ENCODE data around the gene METTL17.
"Not testable (repeated sequence)": the region's sequence is repeated elsewhere in the genome, so short reads cannot be mapped to it uniquely, and the experiment has no call there.

The METTL17 gene

DNA sequence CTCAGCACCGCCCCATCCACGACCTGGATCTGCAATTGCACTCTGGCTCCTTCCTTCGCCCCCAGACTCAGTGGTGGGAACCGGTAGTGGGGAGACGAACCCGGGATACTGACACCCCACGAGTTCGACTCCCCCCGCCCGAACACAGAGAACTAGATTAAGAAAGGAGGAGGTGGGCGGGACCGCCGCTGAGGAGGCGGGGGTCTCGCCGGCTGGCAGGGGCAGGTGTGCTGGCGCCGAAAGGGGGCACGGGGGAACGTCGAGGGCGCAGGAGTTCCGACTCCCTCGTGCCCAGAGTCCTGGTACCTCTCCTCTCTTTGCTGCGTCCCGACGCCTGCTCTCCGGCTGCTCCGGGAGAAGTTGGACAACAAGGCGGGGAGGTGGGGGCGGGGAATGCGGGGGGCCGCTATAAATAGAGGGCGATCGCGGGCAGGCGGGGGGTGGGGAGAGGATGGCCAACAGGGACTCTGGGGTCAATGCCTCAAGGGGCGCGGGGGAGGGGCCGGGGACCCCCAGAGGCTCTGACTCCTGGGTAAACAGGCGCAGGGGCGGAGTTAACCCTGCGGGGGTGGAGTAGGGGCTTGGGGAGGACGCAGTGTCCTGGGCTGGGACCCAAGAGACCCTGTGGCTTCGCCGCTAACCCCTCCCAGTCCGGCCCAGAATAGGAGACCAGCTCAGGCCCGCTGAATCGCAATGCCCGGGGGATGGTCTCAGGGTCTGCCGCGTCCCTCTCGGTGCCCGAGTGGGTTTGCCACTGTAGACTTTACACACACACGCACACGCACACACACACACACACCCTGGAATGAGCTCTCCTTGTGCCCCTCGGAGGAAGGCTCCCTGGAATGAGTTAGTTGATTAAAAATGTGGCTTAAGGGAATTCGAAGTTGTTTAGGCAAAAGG lies 35.8 kb downstream of the METTL17 start:
- no peak for FAIRE-seq

DNA sequence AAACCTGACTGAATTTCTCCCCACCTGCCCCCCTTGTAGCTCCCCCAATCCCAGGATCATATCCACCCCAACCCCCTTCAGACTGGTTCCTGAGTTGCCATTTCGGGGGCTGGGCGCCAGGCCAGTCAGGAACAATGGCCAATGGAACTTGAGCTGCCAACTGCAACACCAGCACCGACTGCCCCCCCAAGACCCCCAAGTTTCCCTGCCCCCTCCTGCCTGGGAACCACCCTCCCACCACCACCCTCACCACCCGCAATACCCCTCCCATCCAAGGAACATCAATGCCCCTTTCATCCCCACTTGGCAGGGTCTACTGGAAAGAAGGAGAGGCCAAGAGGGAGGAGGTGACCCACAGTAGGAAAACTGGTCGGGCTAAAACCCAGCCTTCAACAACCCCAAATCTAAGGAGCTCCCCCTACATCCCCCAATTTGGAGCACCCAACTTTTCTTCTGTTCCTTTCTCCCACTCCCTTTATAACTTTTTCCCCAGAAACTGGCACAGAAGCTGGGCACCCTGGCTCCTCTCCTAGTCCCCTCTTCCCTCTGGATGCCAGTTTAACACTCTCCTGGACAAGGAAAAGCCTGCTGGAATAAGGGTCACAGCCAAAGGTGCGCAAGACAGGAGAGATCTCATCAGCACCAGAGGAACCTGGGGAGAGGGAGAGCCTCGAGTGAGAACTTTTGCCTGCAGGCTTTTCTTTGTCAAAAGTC lies 36.7 kb downstream of the METTL17 start:
- no peak for FAIRE-seq

DNA sequence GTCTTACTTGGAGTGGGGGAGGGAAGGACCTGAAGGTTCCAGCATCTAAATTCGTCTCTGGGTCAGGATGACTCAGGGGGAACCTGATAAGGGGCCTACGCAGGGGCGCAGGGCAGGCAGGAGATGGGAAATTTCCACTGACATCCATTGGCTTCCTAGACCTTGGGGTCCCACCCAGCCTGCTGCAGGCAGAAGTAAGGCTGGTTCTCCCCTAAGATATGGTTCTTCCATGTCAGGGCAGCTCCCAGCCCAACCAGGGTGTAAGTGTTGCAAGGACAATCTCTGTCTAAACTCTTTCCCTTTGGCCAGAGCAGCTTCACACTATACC lies 37.2 kb downstream of the METTL17 start:
- no peak for FAIRE-seq

DNA sequence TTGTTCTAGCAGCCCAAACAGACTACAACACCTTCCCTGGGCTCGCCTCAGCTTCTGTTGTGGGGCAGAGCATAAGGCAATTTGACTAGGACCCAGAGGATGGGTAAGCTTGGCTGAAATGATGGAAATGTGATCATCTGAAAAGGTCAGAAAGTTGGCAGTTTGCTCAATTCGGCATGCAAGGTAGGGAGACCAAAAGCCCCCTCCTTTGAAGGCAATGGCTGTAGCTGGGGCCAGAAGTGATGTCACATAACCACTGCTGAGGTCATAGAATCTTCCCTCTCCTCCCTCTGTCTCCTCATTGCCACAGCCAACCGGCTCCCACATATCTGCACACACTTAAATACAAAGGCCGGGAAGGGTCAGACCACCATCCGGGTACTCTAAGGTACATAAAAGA lies 40.1 kb downstream of the METTL17 start, which contains the start of gene TPPP2:
Gene TPPP2 (plus strand): TSS at position 301 of the 400 bp plus-strand sequence. CDS start 365 bp downstream, outside the sequence.
- FAIRE-seq = no peak

DNA sequence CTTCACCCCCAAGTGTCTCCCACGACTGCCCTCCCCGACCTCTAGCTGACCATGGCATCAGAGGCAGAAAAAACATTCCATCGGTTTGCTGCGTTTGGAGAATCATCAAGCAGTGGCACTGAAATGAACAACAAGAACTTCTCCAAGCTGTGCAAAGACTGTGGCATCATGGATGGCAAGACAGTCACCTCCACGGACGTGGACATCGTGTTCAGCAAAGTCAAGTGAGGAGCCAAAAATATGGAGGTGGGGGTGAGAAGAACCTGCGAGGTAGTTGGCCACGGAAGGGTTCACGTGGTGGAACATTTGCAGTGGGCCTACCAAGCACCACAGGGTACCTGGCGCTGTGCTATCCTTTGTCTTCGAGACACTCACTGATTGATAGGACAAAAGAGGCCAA lies 40.8 kb downstream of the METTL17 start:
- no peak for FAIRE-seq

DNA sequence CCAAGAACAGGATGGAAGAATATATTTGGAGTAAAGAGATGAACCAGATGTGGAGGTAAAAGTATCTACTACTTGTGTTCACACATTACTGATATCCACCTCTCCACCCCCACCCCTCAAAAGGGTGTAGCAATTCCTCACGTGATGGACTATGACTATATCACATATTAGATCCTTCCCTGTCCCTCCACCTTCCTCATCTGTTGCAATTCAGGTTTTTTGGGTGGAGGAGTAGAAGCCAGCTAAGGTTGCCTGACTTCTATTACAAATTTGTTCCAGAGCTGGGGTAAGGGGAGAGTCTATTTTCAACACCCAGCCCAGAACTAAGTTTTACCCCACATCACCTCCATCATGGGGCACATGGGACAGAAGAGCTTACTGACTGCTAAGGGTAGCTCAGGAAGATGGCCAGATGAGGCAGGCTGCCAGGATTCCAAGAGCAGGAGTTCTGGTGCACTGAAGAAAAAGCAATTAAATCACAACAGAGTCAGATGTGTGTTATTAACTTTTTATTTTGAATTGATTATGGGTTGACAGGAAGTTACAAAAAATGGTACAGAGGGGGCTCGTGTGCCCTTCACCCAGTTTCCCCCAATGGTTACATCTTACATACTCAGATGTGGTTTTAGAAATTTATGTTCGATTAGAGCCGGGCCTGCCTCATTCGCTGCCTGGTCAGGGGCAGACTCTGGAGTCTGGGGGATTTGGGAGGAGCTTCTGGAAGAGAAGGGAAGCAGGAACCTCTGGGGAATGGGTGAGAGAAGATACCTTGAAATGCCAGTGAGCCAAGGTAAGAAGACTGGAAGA lies 42.7 kb downstream of the METTL17 start:
- no peak for FAIRE-seq

DNA sequence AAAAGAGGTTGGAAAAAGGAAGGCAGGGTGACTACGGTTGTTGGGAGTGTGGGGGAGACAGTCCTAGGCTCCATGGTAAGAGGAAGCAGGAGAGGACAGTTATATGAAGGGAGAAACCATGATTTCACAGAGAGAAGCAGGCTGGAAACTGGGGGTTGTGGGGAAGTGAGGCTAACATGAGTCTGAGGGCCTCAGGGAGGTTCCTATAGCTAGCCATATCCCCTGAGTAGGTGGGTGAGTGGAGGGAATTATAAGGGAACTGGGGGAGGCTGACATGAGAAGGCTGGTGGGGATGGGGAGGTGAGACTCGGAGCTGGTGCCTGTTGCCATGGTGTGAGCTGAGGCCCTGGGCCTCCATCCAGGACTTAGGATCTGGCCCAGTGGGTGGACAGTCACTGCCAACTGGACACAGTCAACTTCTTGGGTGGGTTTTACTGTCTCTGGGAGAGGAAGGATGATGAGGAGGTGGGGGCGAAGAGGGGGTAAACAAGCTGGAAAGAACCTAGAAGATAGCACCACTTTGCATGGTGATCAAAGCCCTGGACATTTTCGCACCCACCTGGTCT lies 43.4 kb downstream of the METTL17 start:
- no peak for FAIRE-seq

DNA sequence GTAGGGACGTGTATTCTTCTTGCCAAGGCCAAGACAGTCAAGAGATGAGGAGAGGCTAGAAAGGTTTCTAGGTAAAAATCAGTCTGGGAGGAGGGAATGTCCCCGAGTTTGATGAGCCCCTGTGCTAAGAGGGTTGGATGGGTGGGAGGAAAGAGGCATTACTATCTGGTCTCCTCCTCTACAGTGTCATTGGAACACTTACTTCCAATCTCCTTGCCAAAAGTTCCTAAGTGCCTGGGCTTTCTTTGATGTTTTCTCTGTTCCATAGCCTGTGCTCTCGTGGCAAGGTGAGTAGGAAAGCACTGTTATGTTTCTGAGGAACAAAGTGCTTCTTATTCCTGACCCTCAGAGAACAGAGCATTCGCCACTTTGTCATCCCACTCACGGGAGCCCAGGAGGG lies 44.9 kb downstream of the METTL17 start, which contains the start of gene RNASE13:
Gene RNASE13 (minus strand): TSS at position 101 of the 400 bp plus-strand sequence. CDS start 519 bp downstream, outside the sequence.
- no peak for FAIRE-seq

DNA sequence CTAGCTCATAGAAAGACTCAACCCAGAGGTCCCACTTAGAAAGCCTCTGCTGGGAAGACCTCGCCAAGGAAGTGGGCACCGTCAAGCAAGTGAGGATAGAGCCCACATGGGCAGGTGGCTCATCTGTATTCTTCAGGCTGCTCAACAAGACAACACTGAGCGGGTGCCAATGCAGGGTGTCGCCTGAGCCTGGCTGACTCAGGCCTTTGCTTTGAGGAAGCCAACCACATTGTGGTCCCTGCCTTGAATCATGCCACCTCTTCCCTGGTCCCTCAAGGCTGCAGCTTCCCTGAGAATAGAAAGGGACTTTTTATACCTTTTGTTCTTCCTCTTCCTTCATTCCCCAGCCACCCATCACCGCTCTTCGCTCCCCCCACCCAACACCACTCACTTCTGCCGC lies 47.0 kb downstream of the METTL17 start:
- FAIRE-seq = no peak

DNA sequence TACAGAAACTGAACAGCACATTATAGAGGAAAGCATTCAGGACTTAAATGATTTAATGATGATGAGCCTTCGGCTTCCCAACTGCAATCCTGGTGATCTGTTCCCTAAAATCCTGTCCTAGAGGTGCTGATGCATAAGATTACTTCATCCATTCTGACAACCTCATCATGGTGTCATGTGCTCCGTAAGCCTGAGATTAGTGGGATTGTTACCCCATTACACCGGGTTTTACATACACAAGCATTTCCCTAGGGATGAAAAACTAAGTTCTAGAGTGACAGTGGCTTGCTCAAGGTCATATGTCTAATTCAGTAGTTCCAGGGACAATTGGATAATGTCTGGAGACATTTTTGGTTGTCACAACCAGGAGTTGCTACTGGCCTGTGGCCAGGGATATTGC lies 47.4 kb downstream of the METTL17 start:
- no peak for FAIRE-seq

DNA sequence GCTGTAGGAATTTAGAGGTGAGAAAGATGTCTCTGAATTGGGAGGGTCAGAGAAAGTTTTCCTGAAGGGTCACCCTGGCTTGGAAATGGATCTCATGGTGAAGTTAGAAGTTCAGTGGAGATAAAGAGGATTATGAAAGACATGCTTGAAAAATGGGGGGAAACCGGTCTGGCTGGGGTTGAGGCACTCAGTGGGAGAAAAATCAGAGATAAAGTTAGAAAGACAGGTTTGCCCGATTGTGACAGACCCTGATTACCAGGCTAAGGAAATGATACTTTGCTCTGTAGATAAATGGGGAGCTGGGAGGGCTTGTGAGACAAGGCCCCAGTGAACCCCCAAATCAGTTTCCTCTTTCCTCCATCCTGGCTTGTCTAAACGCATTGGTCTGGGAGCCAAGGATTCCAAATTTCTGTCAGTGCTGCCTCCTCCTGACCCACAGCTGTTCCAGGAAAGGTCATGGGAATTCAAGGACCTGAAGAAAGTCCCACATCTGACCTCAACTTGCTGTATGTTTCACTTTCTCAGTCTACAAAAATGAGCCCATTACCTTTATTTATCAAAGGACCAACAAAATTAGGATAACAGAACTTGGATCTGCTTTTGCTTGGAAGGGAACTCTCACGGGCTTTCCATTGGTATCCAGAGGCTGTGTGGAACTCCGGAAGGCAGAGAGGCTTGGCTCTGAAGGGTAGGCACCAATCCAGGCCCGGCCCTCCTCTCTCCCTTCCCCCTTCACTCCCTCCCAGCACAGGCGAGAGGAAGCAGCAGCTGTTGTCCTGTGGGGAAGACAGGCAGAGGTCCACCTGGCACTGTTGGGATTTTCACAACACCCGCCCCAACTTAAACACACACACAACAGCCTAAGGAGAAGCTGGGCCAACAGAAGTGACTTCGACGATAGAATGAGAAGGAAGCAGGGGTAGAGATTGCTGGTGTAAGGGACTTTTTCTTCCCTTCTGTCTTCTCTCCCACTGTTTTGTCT lies 49.0 kb downstream of the METTL17 start:
- FAIRE-seq = no peak

DNA sequence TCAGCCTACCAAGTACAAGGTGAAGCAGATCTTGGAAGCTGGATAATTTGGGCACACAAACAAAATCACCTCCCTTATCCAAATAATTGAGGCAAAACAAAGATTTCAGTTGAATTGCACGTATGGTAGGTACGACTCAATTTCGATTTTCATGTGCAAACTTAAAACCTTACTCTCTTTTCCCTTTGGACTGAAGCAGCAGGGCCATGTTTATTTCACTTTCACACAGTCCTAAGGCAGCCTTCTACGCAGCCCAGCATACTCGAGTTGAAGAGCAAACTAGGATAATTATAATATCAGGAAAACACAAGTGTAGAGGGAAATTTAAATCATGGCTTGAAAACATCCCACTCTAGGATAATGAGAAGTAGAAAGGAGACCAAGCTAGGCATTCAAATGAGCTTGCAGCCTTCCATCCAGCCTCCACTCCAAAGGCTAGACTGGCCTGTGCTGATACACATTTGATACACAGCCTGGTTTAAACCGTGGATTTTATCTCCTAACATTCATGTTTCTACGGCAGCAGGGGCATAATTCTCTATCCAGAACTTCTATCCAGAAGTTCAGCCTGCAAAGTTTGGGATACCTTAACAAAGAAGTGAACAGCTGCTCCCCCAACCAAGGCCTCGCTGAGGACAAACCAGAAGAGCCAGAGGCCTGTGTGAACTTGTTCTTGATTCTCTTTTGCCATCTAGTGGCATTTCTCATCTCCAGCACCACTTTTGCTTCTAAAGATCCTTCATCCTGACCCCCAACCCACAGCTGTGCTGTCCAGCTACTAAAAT lies 50.0 kb downstream of the METTL17 start:
- FAIRE-seq = no peak

DNA sequence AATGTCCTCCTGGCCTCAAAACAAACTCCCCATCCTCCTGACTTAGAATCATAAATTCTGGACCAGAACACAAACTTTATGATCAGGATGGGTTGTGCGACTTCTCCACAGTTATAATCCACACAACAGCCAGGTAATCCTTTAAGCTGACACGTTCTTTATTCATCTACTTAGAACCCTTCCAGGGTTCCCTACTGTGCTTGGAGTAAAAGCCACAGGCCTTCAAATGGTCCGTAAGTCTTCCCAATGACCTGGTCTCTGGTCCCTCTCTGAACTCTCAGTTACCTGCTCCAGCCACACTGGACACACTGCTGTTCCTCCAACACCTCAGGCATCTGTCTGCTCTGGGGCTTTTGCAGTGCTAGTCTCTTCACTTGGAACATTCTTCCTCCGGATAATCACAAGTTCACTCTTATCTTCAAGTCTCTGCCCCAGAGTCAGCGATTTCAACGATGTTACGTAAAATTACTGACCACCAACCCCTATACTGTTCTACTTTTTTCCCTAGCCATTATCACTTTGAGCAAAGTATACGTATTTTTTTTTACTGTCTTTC lies 50.7 kb downstream of the METTL17 start:
- no peak for FAIRE-seq

DNA sequence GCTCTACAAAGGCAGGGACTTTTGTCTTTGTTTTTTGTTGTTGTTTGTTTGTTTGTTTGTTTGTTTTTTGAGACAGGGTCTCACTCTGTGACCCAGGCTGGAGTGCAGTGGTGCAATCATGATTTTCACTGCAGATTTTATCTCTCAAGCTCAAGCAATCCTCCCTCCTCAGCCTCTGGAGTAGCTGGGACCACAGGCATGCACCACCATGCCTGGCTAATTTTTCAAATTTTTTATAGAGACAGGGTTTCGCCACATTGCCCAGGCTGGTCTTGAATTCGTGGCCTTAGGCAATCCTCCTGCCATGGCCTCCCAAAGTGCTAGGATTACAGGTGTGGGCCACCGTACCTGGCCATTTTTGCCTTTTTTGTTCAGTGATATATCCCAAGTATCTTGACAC lies 51.2 kb downstream of the METTL17 start:
- not testable (repeated sequence) for FAIRE-seq

DNA sequence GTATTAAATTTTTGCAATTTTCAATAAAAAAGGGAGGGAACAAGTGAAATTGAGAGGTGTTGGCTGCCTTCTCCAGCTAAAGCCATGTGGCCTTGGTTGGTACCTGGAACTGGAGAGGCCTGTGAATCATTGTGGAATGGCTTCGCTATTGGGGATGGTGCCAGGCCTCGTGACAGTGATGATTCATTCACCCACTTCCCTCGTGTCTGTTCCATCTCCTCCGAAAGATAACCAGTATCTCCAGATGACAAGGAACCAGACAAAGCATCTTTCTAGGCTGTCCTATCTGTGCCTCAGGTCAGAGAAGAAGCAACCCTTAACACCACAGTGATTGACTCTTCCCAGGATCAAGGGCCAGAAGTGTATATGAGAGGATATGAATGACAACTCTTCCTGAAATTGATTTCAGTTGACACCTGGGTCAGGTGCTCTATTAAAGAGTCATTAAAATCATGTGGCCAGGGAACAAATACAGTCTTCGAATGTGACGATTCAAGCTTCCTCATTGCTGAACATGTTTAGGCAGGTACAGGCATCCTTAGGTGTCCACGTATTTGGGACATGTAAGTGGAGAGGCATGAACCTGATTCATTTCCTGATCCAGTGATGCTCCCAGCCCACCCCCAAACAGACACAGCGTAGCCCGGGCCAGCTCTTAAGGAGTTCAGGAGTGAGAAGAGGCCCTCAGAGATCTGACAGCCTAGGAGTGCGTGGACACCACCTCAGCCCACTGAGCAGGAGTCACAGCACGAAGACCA lies 52.1 kb downstream of the METTL17 start, which contains the start of gene RNASE7:
Gene RNASE7 (plus strand): TSS at position 687 of the 758 bp plus-strand sequence. CDS start 631 bp downstream, outside the sequence.
- no peak for FAIRE-seq

DNA sequence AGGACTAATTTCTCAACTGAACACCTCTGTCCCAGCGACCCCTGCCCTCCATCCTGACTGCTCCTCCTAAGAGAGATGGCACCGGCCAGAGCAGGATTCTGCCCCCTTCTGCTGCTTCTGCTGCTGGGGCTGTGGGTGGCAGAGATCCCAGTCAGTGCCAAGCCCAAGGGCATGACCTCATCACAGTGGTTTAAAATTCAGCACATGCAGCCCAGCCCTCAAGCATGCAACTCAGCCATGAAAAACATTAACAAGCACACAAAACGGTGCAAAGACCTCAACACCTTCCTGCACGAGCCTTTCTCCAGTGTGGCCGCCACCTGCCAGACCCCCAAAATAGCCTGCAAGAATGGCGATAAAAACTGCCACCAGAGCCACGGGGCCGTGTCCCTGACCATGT lies 53.1 kb downstream of the METTL17 start:
- no peak for FAIRE-seq

DNA sequence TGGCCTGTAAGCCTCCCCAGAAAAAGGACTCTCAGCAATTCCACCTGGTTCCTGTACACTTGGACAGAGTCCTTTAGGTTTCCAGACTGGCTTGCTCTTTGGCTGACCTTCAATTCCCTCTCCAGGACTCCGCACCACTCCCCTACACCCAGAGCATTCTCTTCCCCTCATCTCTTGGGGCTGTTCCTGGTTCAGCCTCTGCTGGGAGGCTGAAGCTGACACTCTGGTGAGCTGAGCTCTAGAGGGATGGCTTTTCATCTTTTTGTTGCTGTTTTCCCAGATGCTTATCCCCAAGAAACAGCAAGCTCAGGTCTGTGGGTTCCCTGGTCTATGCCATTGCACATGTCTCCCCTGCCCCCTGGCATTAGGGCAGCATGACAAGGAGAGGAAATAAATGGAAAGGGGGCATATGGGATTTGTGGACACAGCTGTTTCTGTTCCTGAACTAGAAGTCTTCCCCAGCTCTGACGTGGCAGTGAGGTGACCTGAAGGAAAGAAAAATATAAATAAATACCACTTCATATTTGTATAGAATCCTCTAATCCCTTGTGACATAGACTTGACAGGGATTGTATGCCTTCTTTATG lies 53.7 kb downstream of the METTL17 start:
- no peak for FAIRE-seq

DNA sequence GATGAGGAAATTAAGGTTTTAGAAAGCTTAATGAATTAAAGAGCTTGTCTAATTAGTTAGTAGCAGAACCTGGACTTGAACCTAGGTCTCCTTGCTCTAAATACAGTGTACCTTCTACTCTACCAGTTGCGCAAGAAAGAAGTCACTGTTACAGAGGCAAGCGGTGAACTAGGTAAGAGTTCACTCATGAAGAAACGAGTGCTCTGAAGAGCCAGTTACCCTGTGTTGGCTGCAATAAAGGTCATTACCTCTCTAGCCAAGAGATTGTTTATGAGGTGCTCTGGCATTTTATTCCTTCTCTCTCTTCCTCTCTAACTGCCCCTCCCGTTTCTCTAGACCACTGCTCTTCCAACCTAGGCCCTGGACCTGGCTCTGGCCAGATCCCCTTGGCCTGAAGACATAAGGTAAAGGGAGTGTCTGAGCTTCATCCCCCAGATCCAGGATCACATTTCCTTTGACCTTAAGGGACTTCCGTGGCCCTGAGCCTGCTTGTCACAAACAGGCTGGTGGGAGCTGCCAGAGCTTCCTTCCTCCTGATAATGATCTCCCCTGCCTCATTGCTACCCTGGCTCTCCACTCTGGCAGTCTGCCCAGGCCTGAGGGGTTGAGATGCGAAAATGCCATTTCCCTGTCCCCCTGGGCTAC lies 54.3 kb downstream of the METTL17 start:
- FAIRE-seq = no peak
